Ammon's horn (tissue), 1 donor: ENCODE data around the gene PDHX.
"Not testable (repeated sequence)": the region's sequence is repeated elsewhere in the genome, so short reads cannot be mapped to it uniquely, and the experiment has no call there.

Experiments used
- DNase-seq: peaks from one replicate; pipeline ENCODE4 v3.0.0-alpha.2; 2016; ENCODE audit warnings: low spot score

Gene PDHX

GRCh38 chr11:34911676-34912075 lies 4.7 kb upstream of the PDHX start:
- no peak for DNase-seq

GRCh38 chr11:34913556-34913955 lies 2.9 kb upstream of the PDHX start:
- DNase-seq, result not testable (repeated sequence)

DNA sequence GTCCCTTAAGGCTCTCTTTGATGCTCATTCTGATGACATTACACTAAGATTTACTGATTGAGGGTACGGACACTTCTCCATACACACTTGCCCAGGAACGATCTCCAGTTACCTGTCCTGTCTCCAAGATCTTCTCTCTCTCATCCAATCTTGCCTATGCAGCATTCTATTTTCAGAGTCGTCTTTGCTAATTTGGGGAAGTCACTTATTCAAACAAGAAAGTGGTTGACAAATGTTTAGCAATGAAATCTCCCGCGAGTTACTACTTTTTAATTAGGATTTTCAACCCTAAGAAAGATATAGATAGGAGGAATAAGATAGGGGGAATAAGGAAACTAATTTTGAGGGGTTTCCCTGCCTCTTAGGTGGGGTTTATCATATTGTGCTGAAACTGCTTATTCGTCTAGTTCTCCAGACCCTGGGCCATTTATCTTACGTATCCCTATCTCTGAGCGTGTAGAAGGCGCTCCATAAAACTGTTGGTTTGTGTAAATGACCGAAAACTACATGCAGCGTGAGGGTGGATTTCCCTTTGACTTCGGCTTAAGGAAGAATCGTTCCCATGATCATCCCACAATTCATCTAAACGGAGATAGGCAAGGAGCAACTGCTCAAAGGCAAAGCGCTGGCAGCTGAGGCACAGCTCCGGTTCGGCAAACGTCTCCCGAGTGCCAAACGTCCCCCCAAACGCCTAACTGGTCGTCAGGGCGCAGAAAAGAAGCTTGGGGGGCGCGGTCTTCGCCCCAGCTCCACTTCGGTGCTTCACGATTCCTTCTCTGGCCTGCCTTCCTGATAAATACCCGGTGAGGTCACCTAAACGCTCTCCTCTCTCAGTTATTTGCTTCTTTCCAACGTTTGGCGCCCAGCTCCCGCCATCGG lies 1.0 kb upstream of the PDHX start:
- peak; percentile 58 for DNase-seq

DNA sequence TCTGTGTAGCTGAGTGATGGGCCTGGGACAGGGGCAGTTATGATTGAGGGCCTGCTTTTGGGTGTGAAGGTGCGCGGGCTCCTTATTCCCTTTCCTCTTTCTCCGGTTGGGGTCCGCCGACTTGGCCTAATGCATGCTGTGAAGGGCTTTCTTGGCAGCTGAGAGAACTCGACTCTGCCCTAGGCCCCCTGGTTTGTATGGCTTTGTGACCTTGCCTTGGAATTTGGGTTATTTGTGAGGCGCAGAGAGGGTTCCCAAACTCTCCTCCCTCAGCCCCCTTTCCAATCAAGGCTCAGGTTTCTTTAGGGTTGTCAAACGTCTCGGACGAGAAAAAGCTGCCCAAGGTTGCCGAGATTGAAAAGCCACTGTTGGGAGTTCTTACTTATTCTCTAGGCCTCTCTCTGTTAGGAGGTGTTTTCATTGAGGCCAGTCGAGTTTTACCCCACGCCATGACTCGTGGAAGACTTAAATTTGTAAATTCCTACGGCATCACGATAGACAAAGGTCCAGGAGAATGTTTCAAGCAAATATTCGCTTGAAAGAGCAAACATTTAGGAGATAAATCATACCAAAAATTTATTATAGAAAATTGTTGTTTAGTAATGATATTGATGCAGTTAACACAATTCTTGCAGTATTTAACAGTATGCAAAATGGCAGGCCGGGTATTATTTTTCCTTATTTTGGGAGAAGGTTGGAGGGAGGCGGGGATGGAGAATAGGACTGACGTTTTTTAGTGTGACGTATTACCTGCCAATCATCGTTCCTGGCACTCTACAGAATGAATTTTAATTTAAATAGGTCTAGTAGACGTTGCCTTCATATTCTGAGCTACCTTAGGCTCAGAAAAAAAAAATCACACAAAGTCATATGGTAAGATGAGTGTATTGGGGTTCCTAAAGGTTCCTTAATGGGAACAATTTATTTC lies 689 bp downstream of the PDHX start:
- DNase-seq, result peak; percentile 44

DNA sequence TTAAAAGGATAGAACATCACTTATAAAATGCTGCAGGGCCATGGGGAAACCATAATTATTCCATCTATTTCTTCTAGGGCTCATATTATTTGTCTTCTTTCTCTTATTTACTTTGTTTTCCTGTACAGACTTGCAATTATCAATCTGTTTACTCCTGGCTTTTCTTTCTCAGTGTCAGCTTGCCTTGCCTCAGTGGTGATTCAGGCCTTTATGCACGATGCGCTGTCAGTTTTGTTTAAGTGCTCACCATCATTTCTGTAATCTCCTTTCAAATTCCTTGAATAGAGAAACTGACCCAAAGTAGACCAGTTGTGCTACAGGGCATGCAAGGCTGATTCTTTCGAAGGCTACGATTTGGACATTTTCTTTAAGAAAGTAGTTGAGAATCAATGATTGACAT lies 4.7 kb downstream of the PDHX start:
- no peak for DNase-seq

DNA sequence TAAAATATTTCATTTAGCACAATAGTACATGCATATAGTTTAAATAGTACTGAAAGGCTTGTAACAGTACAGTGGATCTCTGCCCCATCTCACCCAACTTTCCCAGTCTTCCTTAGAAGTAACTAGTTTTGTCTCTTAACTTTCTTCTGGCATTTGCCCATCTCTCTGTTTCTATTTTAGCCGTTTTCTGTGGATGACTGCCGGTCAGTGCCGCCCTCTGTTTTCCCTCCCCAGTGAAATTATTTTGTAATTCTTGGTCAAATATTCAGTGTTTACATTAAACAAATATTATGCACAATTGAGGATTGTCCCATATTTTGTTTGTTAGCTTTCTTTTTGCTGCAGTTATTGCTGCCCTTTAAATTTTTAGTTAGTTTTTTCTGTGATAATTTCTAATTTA lies 8.3 kb downstream of the PDHX start:
- no peak for DNase-seq

GRCh38 chr11:34926101-34926830 lies 9.8 kb downstream of the PDHX start:
- peak; percentile 63 for DNase-seq

GRCh38 chr11:34926831-34927132 lies 10.4 kb downstream of the PDHX start:
- no peak for DNase-seq

- DNase-seq, result no peak
Measured at GRCh38 chr11:34928268-34928959, 12.0 kb downstream of the PDHX start.

DNA sequence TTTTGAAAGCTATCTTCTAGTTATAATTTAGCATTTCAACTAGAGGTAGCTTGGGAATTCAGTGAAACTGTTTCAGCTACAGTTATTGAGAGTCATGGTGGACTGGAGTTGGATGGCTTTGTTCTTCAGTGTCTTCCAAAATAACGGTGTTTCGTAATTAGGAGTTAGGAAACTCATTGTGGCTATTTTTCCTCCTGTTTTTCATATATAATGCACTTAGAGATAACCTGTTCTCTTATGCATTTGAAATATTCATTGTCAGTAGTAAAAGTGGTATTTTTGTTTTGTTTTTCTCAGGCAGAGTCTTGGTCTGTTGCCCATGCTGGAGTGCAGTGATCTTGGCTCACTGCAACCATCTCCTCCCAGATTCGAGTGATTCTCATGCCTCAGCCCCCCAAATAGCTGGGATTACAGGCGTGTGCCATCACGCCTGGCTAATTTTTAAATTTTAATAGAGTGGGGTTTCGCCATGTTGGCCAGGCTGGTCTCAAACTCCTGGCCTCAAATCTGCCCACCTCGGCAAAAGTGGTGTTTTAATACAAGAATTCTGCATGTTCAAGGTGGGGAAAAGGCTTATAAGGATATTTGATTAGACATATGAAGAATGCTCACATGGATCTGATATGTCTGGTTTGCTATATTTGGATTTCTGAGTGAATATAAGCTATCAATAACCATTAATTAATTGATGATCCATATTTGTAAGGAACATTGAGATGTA lies 12.7 kb downstream of the PDHX start:
- DNase-seq, result no peak

DNA sequence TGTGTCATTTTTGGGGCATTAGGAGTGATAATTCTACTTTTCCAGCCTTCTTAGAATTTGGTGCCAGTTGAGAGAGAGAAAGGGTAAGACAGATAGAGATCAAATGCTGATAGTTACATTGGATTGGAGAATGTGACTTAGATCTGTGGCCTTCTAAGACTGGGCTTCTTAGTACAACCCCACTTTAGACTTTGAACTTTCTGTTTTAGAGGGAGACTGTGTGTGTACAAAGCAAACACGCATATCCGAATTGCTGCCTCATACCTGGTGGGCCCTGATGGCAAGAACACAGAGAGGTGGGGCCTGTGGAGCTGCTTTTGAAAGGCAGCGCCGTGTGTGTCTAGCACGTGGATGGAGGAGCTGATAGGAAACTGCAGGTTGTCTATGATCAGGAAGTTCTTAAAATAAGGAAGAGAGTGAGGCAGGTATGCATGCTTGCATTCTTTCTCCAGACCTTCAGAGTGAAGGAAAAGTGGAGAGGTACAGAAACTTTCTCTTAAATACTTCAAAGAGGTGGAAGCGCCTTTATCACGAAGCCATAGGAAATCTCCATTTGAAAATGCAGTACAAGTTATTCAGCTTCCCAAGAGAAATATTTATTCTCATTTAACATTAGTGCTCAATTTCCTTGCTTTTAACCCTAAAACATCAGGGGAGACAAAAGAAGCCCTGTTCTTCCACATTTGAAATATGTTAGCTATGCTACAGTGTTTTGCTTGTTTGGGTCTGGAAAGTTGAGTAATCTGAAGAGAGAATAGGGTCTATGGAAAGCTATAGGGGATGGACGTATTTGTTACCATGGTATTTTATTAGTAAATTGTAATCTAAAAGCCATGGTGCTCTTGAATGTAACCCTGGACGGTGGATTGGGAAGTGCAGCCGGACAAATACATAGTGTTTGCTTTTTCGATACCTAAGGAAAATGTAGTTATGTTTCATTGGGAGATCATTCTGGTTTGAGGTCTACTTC lies 13.7 kb downstream of the PDHX start:
- DNase-seq, result no peak

- no peak for DNase-seq
Measured at GRCh38 chr11:34936945-34937629, 20.7 kb downstream of the PDHX start.

GRCh38 chr11:34938611-34939010 lies 22.2 kb downstream of the PDHX start:
- no peak for DNase-seq

- no peak for DNase-seq
Measured at GRCh38 chr11:34940026-34940677, 23.7 kb downstream of the PDHX start.

DNA sequence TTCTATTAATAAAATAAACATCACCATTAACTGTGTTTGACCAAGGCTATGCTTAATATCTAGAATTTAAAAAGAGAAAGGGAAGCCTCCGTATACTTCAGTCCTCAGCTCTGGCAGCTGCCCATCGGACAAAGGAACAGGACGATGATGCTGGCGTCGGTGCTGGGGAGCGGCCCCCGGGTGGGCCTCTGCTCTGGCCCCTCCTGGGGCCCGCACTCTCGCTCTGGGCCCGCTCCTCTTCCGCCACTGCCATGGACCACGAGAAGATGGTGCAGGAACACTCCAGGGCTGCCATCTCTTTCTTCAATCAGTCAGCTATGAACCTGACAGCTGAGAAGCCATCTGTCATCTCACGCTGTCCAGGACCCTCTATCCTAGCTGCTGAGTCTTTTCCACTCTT lies 25.3 kb downstream of the PDHX start:
- DNase-seq, result no peak

- no peak for DNase-seq
Measured at GRCh38 chr11:34944692-34945091, 28.3 kb downstream of the PDHX start.

DNA sequence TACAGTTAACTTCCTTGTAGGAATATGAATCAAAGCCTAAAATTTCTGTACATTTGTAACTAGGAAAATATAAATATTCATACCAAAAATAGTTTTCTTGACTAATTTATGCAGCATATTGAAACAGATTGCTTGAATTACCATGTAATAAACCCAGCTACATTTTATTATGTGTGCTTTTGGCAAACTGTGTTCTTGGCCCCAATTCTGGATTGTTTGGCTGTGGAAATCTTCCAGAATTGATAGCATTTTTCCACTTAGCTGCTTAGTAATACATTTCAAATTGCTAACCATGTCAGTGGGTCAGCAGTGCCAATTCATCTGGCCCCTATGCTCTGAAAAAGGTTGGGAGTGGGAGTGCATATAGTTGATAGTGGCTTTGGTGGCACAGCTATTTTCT lies 32.3 kb downstream of the PDHX start:
- DNase-seq, result peak; percentile 34

DNA sequence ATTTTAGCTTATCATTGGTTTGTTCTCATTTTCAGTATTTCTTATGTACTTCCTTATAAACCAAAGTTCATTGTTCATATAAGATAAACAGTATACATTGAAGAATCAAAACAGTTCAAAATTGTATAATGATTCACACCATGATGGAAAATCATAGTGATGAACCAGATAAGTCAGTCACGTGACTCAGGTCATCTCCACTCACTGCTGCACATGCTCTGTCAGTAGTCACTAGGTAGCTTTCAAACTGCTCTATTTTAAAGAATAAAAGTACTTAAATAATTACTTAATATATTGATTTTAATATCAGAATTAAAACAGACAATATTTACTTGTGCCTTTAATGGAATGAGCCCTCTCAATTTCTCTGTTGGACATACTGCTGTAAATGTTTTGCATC lies 37.5 kb downstream of the PDHX start:
- DNase-seq, result no peak

- DNase-seq, result no peak
Measured at GRCh38 chr11:34957206-34957605, 40.8 kb downstream of the PDHX start.
